Suprapubic skin (tissue), 3 donors: ENCODE data around the gene PUM2.

Source experiments
- CTCF ChIP-seq, 2 donors: fragments of 200-600 bp in 1 of 2; fragments of 450-650 bp in 1 of 2; sonication (generic) in 1 of 2; IDR thresholded peaks; one replicate each; pipeline ENCODE4 v1.5.1; 2016 to 2019; ENCODE audit warnings: antibody characterized with exemption in 2 of 2, mild to moderate bottlenecking in 1 of 2, moderate library complexity in 1 of 2
- EP300 ChIP-seq: sonication (generic); formaldehyde crosslinking; IDR thresholded peaks from one replicate; pipeline ENCODE4 v1.6.1; 2017; ENCODE audit warnings: antibody characterized with exemption
- POLR2A ChIP-seq, 2 donors: fragments of 450-650 bp; IDR thresholded peaks; one replicate each; pipeline ENCODE4 v1.6.1; 2017; ENCODE audit warnings: antibody characterized with exemption in 2 of 2, mild to moderate bottlenecking in 2 of 2, moderate library complexity in 2 of 2

- no peak for TF ChIP-seq CTCF (IDR thresholded peaks at IDR 0.05)
- no peak for TF ChIP-seq POLR2A (IDR thresholded peaks at IDR 0.05)
- TF ChIP-seq EP300, result no peak
Measured at GRCh38 chr2:20398956-20399567, 48.4 kb upstream of the PUM2 start.
